Hematopoietic multipotent progenitor cell (in vitro differentiated cells): ENCODE results near the gene APOF. TPM values are rescaled to one million over a fixed set of nuclear protein-coding genes. Genes with fewer than 3 reads are reported as not detected.
A peak's percentile ranks its signal among the peaks of the same experiment; 100 is the strongest.
"Not testable (repeated sequence)": the region's sequence is repeated elsewhere in the genome, so short reads cannot be mapped to it uniquely, and the experiment has no call there.

ENCODE experiments used
- DNase-seq, 3 donors: peaks; one replicate each; pipeline ENCODE4 v3.0.0-alpha.2; 2011 to 2015; ENCODE audit warnings: low read depth in 2 of 3, low spot score in 2 of 3
- total RNA-seq: library from RNA; depleted of rRNA; stranded (reverse); fragments of >200 nt; gene quantifications from one replicate; pipeline ENCODE4 v1.2.3, GENCODE V29; 2012

APOF gene
- total RNA-seq, 1 donor = not detected

- DNase-seq = no peak
Measured at GRCh38 chr12:56374726-56375597, 12.3 kb upstream of the APOF start.

DNA sequence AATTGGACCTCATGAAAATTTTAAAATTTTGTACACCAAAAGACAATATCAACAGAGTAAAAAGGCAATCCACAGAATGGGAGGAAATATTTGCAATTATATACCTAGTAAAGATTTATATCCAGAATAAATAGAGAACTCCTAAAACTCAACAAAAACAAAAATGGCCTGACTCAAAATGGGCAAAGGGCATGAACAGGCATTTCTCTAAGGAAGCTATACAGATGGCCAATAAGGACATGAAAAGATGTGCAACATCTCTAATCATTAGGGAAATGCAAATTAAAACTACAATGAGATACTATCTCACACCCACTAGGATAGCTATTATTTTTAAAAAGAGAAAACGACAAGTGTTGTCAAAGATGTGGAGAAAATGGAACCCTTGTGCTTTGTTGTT, 10.9 kb upstream of the APOF start:
- DNase-seq = no peak

DNA sequence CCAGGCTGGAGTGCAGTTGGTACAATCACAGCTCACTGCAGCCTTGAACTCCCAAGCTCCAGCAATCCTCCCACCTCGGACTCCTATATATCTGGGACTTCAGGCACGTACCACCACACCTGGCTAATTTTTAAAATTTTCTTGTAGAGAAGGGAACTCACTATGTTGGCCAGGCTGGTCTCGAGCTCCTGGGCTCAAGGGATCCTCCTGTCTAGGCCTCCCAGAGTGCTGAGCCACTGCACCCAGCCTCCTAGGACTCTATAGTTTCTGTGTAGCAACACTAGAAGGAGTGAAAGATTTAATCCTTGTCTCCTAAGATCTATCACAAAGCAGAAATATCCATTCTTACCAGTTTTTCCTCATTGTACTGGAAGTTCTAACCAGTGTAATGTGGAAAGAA, 4.3 kb upstream of the APOF start:
- no peak for DNase-seq

GRCh38 chr12:56361487-56362129, 1.0 kb downstream of the APOF start:
- no peak for DNase-seq

GRCh38 chr12:56359851-56360767, 2.5 kb downstream of the APOF start, which contains the start of gene STAT2:
TSS of gene STAT2 (minus strand) at chr12:56360107. CDS start at chr12:56356571, 3,536 bp downstream.
- peak; percentile 88 to 100 (median 99) for DNase-seq

GRCh38 chr12:56358836-56359532, 3.7 kb downstream of the APOF start:
- DNase-seq = peak in 1 of 3 donors; percentile 36

GRCh38 chr12:56351325-56351724, 11.3 kb downstream of the APOF start:
- no peak for DNase-seq

DNA sequence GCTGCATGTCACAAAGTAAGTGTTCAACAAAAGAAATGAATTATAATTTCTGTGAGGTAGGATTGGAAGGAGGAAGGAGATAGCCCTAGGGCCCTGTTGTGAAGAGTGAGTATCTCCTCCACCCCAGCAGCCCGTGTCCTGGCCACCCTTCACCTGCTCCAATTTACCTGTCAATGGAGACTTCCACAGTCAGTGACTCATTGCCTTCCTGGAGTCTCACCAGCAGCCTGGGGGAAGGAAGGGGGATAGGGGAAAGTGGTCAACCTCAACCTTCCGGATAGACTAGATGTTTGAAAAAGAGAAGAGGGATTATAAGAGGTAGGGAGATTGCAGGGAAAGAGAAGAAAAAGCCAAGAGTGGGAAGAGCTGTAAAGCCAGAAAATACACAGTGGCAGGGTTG, 12.0 kb downstream of the APOF start:
- no peak for DNase-seq

DNA sequence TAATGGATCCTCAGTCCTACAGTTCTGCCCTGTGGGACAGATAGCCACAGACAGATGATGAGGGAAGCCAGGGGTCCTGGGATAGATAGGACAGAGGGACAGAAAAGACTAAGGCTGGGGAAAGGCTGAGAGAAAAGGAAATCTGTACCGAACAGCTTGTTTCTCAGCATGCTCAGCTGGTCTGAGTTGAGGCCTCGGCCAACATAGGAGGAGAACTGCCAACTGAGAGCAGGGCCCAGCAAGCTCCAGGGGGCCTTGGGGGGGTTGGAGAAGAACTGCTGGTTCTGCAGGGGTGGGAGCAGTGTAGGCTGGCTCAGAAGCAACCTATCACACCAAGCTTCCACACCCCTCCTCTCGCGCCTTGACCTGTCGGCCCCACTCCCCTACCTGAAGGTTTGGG, 13.9 kb downstream of the APOF start:
- no peak for DNase-seq

GRCh38 chr12:56347255-56347654, 15.4 kb downstream of the APOF start:
- DNase-seq = not testable (repeated sequence)

GRCh38 chr12:56346675-56347074, 16.0 kb downstream of the APOF start:
- DNase-seq = no peak

GRCh38 chr12:56342290-56342689, 20.4 kb downstream of the APOF start:
- not testable (repeated sequence) for DNase-seq

DNA sequence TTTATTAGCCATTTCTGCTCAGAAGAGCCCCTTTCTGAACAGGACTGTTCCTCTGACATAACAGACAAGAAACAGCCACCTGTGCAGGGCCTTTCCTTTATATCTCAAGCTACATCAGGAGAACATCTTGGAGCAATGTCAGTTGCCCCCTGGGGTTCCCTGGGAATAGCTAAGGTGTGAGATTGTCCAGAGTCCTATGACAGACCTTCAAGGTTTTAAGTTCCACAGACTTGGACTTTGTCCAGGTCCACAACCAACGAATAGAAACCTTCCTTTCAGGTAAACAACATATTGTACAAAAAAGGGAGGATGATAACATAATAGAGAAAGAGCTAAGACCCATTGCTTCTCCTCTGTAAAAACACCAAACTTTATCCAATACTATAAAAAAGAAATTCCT, 21.0 kb downstream of the APOF start:
- no peak for DNase-seq

DNA sequence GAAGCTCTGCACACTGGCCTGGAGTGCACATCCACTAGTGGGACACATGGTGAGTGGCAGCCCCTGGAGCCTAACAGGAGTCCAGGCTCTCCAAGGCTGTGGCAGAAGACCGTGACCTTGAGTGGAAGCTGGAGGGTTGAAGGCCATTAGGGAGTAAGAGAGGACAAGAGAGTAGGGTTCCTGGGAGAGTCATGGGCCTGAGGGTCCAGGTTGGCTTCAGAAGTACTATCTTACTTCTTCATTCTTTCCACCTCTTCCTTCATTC, 23.6 kb downstream of the APOF start:
- DNase-seq = no peak

DNA sequence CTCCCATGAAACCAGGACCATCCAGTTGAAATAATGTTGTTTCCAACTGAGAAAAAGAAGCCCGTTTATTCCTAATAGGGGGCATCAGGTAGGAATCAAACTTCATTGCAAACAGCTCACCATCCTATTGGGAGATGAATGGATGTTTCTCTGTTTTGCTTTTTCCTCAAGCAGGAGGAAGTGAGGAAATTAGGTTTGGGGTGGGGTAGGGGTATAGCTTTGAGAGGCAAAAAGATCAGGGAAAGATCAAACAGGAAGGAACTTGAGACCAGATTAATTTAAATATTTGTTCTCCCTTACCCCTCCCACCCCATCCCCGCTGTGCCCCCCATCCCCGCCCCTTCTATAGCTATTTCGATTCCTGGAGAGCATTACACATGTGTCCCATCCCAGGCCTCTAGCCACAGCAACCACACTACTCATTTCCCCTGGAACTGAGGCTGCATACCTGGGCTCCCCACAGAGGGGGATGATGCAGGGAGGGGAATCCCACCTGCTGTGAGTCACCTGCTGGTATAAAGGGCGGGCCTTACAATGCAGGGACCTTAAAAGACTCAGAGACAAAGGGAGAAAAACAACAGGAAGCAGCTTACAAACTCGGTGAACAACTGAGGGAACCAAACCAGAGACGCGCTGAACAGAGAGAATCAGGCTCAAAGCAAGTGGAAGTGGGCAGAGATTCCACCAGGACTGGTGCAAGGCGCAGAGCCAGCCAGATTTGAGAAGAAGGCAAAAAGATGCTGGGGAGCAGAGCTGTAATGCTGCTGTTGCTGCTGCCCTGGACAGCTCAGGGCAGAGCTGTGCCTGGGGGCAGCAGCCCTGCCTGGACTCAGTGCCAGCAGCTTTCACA, 24.1 kb downstream of the APOF start, which contains the start of gene IL23A:
TSS of gene IL23A (plus strand) at position 577 of the 850 bp plus-strand sequence. CDS start at position 738, 161 bp downstream.
- DNase-seq = peak; percentile 45 to 73 (median 71)

- no peak for DNase-seq
Measured at GRCh38 chr12:56337753-56338251, 24.9 kb downstream of the APOF start.

- no peak for DNase-seq
Measured at GRCh38 chr12:56336361-56337167, 26.1 kb downstream of the APOF start.

DNA sequence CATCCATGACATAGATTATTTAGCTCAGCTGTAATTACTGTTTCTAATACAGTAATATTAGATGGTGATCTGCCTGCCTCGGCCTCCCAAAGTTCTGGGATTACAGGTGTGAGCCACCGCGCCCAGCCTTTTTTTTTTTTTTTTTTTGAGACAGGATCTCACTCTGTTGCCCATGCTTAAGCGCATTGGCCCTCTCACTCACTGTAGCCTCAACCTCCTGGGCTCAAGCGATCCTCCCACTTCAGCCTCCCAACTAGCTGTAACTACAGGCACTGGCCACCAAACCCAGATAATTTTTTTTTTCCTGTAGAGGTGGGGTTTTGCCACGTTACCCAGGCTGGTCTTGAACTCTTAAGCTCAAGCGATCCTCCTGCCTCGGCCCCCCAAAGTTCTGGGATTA, 27.1 kb downstream of the APOF start:
- not testable (repeated sequence) for DNase-seq

GRCh38 chr12:56334490-56334793, 28.2 kb downstream of the APOF start:
- DNase-seq = no peak
